Stimulated activated CD8-positive, alpha-beta memory T cell treated with anti-CD3 and anti-CD28 coated beads, Interleukin-4, amount 100 ng/mL, for 24 hours (primary cell): Measurements from ENCODE around the gene NAIF1.
"Not testable (repeated sequence)": the region's sequence is repeated elsewhere in the genome, so short reads cannot be mapped to it uniquely, and the experiment has no call there.

Experiments
- DNase-seq: peaks from one replicate; pipeline ENCODE4 v3.0.0-alpha.2; 2020; ENCODE audit warnings: low read depth

The NAIF1 gene

GRCh38 chr9:128059365-128059983 lies 7.6 kb downstream of the NAIF1 start:
- DNase-seq, result no peak

- DNase-seq, result no peak
Measured at GRCh38 chr9:128057724-128058409, 9.3 kb downstream of the NAIF1 start.

- no peak for DNase-seq
Measured at GRCh38 chr9:128056887-128057723, 10.0 kb downstream of the NAIF1 start.

GRCh38 chr9:128056086-128056485 lies 11.0 kb downstream of the NAIF1 start:
- no peak for DNase-seq

GRCh38 chr9:128055344-128056040 lies 11.6 kb downstream of the NAIF1 start:
- no peak for DNase-seq

- DNase-seq, result no peak
Measured at GRCh38 chr9:128054087-128054486, 13.0 kb downstream of the NAIF1 start.

- DNase-seq, result no peak
Measured at GRCh38 chr9:128053560-128053959, 13.6 kb downstream of the NAIF1 start.

- DNase-seq, result no peak
Measured at GRCh38 chr9:128051932-128052709, 15.0 kb downstream of the NAIF1 start.

GRCh38 chr9:128049843-128050242 lies 17.3 kb downstream of the NAIF1 start:
- no peak for DNase-seq

- no peak for DNase-seq
Measured at GRCh38 chr9:128048663-128049062, 18.5 kb downstream of the NAIF1 start.

GRCh38 chr9:128047231-128047630 lies 19.9 kb downstream of the NAIF1 start:
- no peak for DNase-seq

GRCh38 chr9:128045831-128046230 lies 21.3 kb downstream of the NAIF1 start:
- no peak for DNase-seq

GRCh38 chr9:128045409-128045808 lies 21.7 kb downstream of the NAIF1 start:
- DNase-seq, result not testable (repeated sequence)

GRCh38 chr9:128043467-128043868 lies 23.7 kb downstream of the NAIF1 start:
- DNase-seq, result no peak

- no peak for DNase-seq
Measured at GRCh38 chr9:128042043-128042442, 25.1 kb downstream of the NAIF1 start.

- not testable (repeated sequence) for DNase-seq
Measured at GRCh38 chr9:128040783-128041182, 26.3 kb downstream of the NAIF1 start.

- DNase-seq, result not testable (repeated sequence)
Measured at GRCh38 chr9:128036522-128036921, 30.6 kb downstream of the NAIF1 start.

- DNase-seq, result peak; percentile 28
Measured at GRCh38 chr9:128034821-128035652, 32.1 kb downstream of the NAIF1 start.

GRCh38 chr9:128033609-128034008 lies 33.5 kb downstream of the NAIF1 start:
- no peak for DNase-seq

GRCh38 chr9:128027705-128028104 lies 39.4 kb downstream of the NAIF1 start:
- DNase-seq, result no peak
